ENCODE results near the gene RCBTB1. TPM values are rescaled to one million over a fixed set of nuclear protein-coding genes. Genes with fewer than 3 reads are reported as not detected.

RCBTB1 gene
- total RNA-seq, 1 experiment from 2014 or later = 26.1 TPM

DNA sequence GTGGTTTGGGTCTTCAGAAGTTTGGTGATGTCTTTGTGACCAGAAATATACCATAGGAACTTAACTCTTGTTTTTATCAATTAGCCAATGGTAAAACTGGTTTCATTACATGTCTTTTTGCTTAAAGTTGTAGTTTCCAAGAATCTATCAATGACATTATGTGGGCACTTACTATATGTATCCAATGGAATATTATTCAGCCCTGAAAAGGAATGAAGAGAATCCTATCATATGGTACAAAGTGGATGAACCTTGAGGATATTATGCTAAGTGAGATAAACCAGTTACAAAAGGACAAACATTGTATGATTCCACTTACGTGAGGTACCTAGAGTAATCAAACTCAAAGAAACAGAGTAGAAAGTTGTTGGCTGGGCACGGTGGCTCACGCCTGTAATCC lies 26.4 kb downstream of the RCBTB1 start:
- peaks cover 0 to 3% of the 10 kb centered on the region in 2 experiments; a peak in 2 of 5 replicates for H3K9me3 Mint-ChIP-seq
- H4K91ac ChIP-seq (ENCODE audit: insufficient read length, low read depth, low read length) = no peak overlapping the region
- H3T11ph ChIP-seq (ENCODE audit: low read length) = no peak overlapping the region
- no peak overlapping the region for H3K4me3 Mint-ChIP-seq
- H3K27ac Mint-ChIP-seq = no peak overlapping the region
- DNase-seq = no peak
- H3K14ac ChIP-seq (ENCODE audit: insufficient read depth, low read length) = no peak overlapping the region
- H3K27ac ChIP-seq (ENCODE audit: insufficient read length, low read depth, low read length) = no peak overlapping the region
- no peak overlapping the region for H3K56ac ChIP-seq (ENCODE audit: insufficient read length, low read depth, low read length)
- no peak overlapping the region for H2BK12ac ChIP-seq (ENCODE audit: insufficient read length, low read depth, low read length)
- peaks cover 23 to 53% (median 52%) of the 10 kb centered on the region in 3 experiments for H3K36me3 Mint-ChIP-seq (ENCODE audit: insufficient read depth in 1 of 3, low read depth in 3 of 3)
- H3K27me3 ChIP-seq (ENCODE audit: insufficient read depth, low read length) = no peaks in the 10 kb centered on the region
- no peak overlapping the region for H3K9ac ChIP-seq (ENCODE audit: extremely low read depth, insufficient read length, low read length)
- no CpG with 5 or more reads among the region's 3 CpGs for WGBS (ENCODE audit: extremely low coverage, insufficient read length, low lambda C conversion rate)
- no peak overlapping the region for H3K23ac ChIP-seq (ENCODE audit: insufficient read length, low read depth, low read length)
- TF ChIP-seq, protein P1, sequence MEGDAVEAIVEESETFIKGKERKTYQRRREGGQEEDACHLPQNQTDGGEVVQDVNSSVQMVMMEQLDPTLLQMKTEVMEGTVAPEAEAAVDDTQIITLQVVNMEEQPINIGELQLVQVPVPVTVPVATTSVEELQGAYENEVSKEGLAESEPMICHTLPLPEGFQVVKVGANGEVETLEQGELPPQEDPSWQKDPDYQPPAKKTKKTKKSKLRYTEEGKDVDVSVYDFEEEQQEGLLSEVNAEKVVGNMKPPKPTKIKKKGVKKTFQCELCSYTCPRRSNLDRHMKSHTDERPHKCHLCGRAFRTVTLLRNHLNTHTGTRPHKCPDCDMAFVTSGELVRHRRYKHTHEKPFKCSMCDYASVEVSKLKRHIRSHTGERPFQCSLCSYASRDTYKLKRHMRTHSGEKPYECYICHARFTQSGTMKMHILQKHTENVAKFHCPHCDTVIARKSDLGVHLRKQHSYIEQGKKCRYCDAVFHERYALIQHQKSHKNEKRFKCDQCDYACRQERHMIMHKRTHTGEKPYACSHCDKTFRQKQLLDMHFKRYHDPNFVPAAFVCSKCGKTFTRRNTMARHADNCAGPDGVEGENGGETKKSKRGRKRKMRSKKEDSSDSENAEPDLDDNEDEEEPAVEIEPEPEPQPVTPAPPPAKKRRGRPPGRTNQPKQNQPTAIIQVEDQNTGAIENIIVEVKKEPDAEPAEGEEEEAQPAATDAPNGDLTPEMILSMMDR (conservative IDR thresholded peaks at IDR 0.05) = no peak
- H3K4me2 ChIP-seq (ENCODE audit: insufficient read depth, insufficient read length, low read length) = no peak overlapping the region
- no peak overlapping the region for H3K18ac ChIP-seq (ENCODE audit: insufficient read length, low read depth, low read length)
- no peaks in the 10 kb centered on the region for H3K27me3 Mint-ChIP-seq (ENCODE audit: low read depth)
- no peak overlapping the region for H3K4ac ChIP-seq (ENCODE audit: low read depth, low read length)
- H4K5ac ChIP-seq (ENCODE audit: insufficient read length, low read depth, low read length) = no peak overlapping the region
- no peak overlapping the region for H2AFZ ChIP-seq (ENCODE audit: low read length)
- no peak overlapping the region for H2BK120ac ChIP-seq (ENCODE audit: low read depth, low read length, poor library complexity, severe bottlenecking)
- peaks cover 0 to 3% of the 10 kb centered on the region in 2 experiments; a peak in 1 of 4 replicates for H3K4me1 Mint-ChIP-seq
- no peaks in the 10 kb centered on the region for H3K4me1 ChIP-seq (ENCODE audit: insufficient read depth, low read length)
- no peaks in the 10 kb centered on the region for H3K79me1 ChIP-seq (ENCODE audit: insufficient read depth, low read depth, low read length, poor library complexity, severe bottlenecking)
- no peaks in the 10 kb centered on the region for H3K9me3 ChIP-seq (ENCODE audit: control insufficient read depth, low read depth, low read length)
- no peak overlapping the region for H2BK15ac ChIP-seq (ENCODE audit: low read depth, low read length)
- no peak overlapping the region for H2BK5ac ChIP-seq (ENCODE audit: insufficient read length, low read length)
- no peak overlapping the region for H4K8ac ChIP-seq (replicated peaks; ENCODE audit: insufficient read length, low read depth, low read length)
- no peak overlapping the region for H2AK5ac ChIP-seq (ENCODE audit: insufficient read length, low read length)
- H3K23me2 ChIP-seq (ENCODE audit: insufficient read length, low read depth, low read length, poor library complexity, severe bottlenecking) = no peaks in the 10 kb centered on the region
- no peaks in the 10 kb centered on the region for H4K20me1 ChIP-seq (ENCODE audit: control insufficient read depth, insufficient read depth, insufficient read length)
- no peak overlapping the region for H2BK20ac ChIP-seq (ENCODE audit: low read depth, low read length, poor library complexity, severe bottlenecking)
- no peaks in the 10 kb centered on the region for H3K79me2 ChIP-seq (ENCODE audit: insufficient read depth, low read length)

Data from H9 (cell line).